ENCODE measurements around the gene MRPL40. TPM values are rescaled to one million over a fixed set of nuclear protein-coding genes. Genes with fewer than 3 reads are reported as not detected.

MRPL40 gene
- total and polyA plus RNA-seq, 10 of the 15 experiments (the other 5 are each of a cell fraction or from before 2014, with no cell fraction given): 41.2 to 207 (median 69.1) TPM

DNA sequence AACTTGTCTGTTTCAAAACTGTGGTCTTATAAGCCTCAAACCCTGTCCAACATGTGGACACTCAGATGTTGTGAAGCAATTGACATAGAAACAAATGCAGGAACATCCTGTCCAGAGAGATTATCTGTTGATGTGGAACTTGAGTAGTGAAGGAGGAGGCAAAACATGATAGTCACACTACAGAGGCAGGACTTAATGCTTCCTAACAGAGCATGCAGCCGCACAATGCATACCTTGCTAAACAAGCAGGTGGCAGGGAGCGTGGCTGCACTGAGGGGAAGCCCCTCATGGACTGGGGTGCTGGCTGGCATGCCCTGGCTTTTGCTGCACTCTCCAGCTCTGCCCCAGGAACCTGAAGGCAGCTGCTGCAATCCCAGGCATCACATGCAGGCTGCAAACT is 9.8 kb downstream of the MRPL40 start:
- RAD21 ChIA-PET (ENCODE audit: unreplicated experiment): no interaction called here

More for the DNA sequence above, 9.8 kb downstream of the MRPL40 start:
- no peaks in the 10 kb centered on the region for H3K9me3 ChIP-seq (replicated peaks; ENCODE audit: control insufficient read depth, insufficient read depth, low read length)
- H4K20me1 ChIP-seq (ENCODE audit: control insufficient read depth, insufficient read depth): no peaks in the 10 kb centered on the region
- H2AFZ ChIP-seq (ENCODE audit: control insufficient read depth, low read depth, low read length): no peak overlapping the region
- ChIA-PET CTCF (no interaction called here), SMC1A (ENCODE audit: uncharacterized antibody, unreplicated experiment) (no interaction called here), POLR2A (no interaction called here)
- FAIRE-seq (no peak), DNase-seq (ENCODE audit: low read depth, low spot score) (no peak), ATAC-seq (no peak)
- in situ Hi-C loops (cut with MboI) (loop anchor here (25.0 kb wide), 1 partner anchor 1805 kb away; the partner anchor contains the start of genes ATP6V1E1 and BCL2L13), intact Hi-C loops (cut with micrococcal nuclease; ENCODE audit: unreplicated experiment) (no loop called here)
- TF ChIP-seq JUND (IDR thresholded peaks at IDR 0.05; ENCODE audit: low read depth, low read length) (no peak), NR2C2 (IDR thresholded peaks at IDR 0.05; ENCODE audit: borderline replicate concordance, control insufficient read depth, insufficient read length, low read depth) (no peak), YBX1 (IDR thresholded peaks at IDR 0.05) (no peak), POLR2A (IDR thresholded peaks at IDR 0.05; ENCODE audit: low read depth, low read length) (peak; percentile 47)
- TF ChIP-seq, protein P1, sequence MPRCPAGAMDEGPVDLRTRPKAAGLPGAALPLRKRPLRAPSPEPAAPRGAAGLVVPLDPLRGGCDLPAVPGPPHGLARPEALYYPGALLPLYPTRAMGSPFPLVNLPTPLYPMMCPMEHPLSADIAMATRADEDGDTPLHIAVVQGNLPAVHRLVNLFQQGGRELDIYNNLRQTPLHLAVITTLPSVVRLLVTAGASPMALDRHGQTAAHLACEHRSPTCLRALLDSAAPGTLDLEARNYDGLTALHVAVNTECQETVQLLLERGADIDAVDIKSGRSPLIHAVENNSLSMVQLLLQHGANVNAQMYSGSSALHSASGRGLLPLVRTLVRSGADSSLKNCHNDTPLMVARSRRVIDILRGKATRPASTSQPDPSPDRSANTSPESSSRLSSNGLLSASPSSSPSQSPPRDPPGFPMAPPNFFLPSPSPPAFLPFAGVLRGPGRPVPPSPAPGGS (IDR thresholded peaks at IDR 0.05; ENCODE audit: borderline replicate concordance, insufficient read depth, low read depth, low read length, poor library complexity, severe bottlenecking): no peak
- TF ChIP-seq, protein P2, sequence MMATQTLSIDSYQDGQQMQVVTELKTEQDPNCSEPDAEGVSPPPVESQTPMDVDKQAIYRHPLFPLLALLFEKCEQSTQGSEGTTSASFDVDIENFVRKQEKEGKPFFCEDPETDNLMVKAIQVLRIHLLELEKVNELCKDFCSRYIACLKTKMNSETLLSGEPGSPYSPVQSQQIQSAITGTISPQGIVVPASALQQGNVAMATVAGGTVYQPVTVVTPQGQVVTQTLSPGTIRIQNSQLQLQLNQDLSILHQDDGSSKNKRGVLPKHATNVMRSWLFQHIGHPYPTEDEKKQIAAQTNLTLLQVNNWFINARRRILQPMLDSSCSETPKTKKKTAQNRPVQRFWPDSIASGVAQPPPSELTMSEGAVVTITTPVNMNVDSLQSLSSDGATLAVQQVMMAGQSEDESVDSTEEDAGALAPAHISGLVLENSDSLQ (IDR thresholded peaks at IDR 0.05): no peak
- no peak overlapping the region for H3K27ac ChIP-seq (ENCODE audit: control insufficient read depth, insufficient read depth)
- peaks cover 3% of the 10 kb centered on the region; the same call in 1 of the 2 replicates for H3K4me1 ChIP-seq (ENCODE audit: control insufficient read depth, insufficient read depth, low read length)
- H3K4me3 ChIP-seq: no peak overlapping the region
- H3K79me2 ChIP-seq (ENCODE audit: control insufficient read depth, insufficient read depth, low read length): peaks cover 22% of the 10 kb centered on the region
- no peaks in the 10 kb centered on the region for H3K27me3 ChIP-seq (replicated peaks in 1 of 2; ENCODE audit: control insufficient read depth in 2 of 2, insufficient read depth in 2 of 2, low read length in 1 of 2)
- no TSS peak for BruUV-seq (replicated peaks)
- WGBS (ENCODE audit: insufficient coverage, insufficient replicate concordance, low lambda C conversion rate, missing lambda C conversion rate): 77% methylated on average over 2 of the region's 2 CpGs
- H3K36me3 ChIP-seq (ENCODE audit: control insufficient read depth in 2 of 2, insufficient read depth in 2 of 2, low read length in 1 of 2): peaks cover 4 to 14% of the 10 kb centered on the region in 2 experiments; a peak in 3 of 4 replicates
- no peak overlapping the region for H3K9ac ChIP-seq (ENCODE audit: control insufficient read depth, insufficient read depth, low read length)
- H3K4me2 ChIP-seq (ENCODE audit: control insufficient read depth, insufficient read depth): no peak overlapping the region
